KOPT-K1 (cell line): ENCODE measurements around the gene NRCAM.
"Not testable (repeated sequence)": the region's sequence is repeated elsewhere in the genome, so short reads cannot be mapped to it uniquely, and the experiment has no call there.

Experiments
- H3K27ac ChIP-seq: fragments of 200-600 bp; sonication (generic); 2 replicates; pipeline ENCODE4 v1.5.1; 2016; ENCODE audit warnings: antibody characterized with exemption, mild to moderate bottlenecking, low read depth, low read length; ENCODE audit not compliant: poor library complexity, severe bottlenecking
- H3K36me3 ChIP-seq: fragments of 200-600 bp; sonication (generic); 2 replicates; pipeline ENCODE4 v1.5.1; 2017; ENCODE audit warnings: antibody characterized with exemption, mild to moderate bottlenecking, low read length, moderate library complexity; ENCODE audit not compliant: insufficient read depth
- H3K9me3 ChIP-seq: fragments of 200-600 bp; sonication (generic); 2 replicates; pipeline ENCODE4 v1.5.1; 2017; ENCODE audit warnings: antibody characterized with exemption, low read length, mild to moderate bottlenecking; ENCODE audit not compliant: insufficient read depth, poor library complexity, severe bottlenecking

The NRCAM gene

GRCh38 chr7:108268200-108268820 is 187.9 kb downstream of the NRCAM start:
- Histone ChIP-seq H3K9me3 (no peaks in the 10 kb centered on the region), H3K36me3 (no peaks in the 10 kb centered on the region), H3K27ac (no peak overlapping the region)

- no peaks in the 10 kb centered on the region for H3K9me3 ChIP-seq
Measured at GRCh38 chr7:108267615-108268014, 188.6 kb downstream of the NRCAM start.

GRCh38 chr7:108266491-108266890 is 189.7 kb downstream of the NRCAM start:
- no peak overlapping the region for H3K27ac ChIP-seq
- no peaks in the 10 kb centered on the region for H3K36me3 ChIP-seq
- no peaks in the 10 kb centered on the region for H3K9me3 ChIP-seq

More at GRCh38 chr7:108267615-108268014, 188.6 kb downstream of the NRCAM start:
- Histone ChIP-seq H3K36me3 (no peaks in the 10 kb centered on the region), H3K27ac (no peak overlapping the region)

GRCh38 chr7:108266035-108266434 is 190.2 kb downstream of the NRCAM start:
- H3K27ac ChIP-seq, result no peak overlapping the region
- no peaks in the 10 kb centered on the region for H3K36me3 ChIP-seq
- no peaks in the 10 kb centered on the region for H3K9me3 ChIP-seq

- no peaks in the 10 kb centered on the region for H3K36me3 ChIP-seq
- no peak overlapping the region for H3K27ac ChIP-seq
- H3K9me3 ChIP-seq, result no peaks in the 10 kb centered on the region
Measured at GRCh38 chr7:108265007-108265406, 191.2 kb downstream of the NRCAM start.

- Histone ChIP-seq H3K27ac (no peak overlapping the region), H3K9me3 (no peaks in the 10 kb centered on the region), H3K36me3 (no peaks in the 10 kb centered on the region)
Measured at GRCh38 chr7:108263425-108263824, 192.8 kb downstream of the NRCAM start.

GRCh38 chr7:108261560-108262255 is 194.5 kb downstream of the NRCAM start:
- Histone ChIP-seq H3K9me3 (no peaks in the 10 kb centered on the region), H3K27ac (no peak overlapping the region), H3K36me3 (no peaks in the 10 kb centered on the region)

GRCh38 chr7:108259447-108259846 is 196.8 kb downstream of the NRCAM start:
- not testable (repeated sequence) for H3K27ac ChIP-seq, H3K9me3 ChIP-seq, H3K36me3 ChIP-seq

- no peak overlapping the region for H3K27ac ChIP-seq
- H3K36me3 ChIP-seq, result no peaks in the 10 kb centered on the region
- no peaks in the 10 kb centered on the region for H3K9me3 ChIP-seq
Measured at GRCh38 chr7:108257954-108258353, 198.3 kb downstream of the NRCAM start.

GRCh38 chr7:108254259-108254658 is 202.0 kb downstream of the NRCAM start:
- no peak overlapping the region for H3K27ac ChIP-seq

GRCh38 chr7:108253275-108254044 is 202.8 kb downstream of the NRCAM start:
- Histone ChIP-seq H3K36me3 (no peaks in the 10 kb centered on the region), H3K27ac (no peak overlapping the region), H3K9me3 (no peaks in the 10 kb centered on the region)

More at GRCh38 chr7:108254259-108254658, 202.0 kb downstream of the NRCAM start:
- no peaks in the 10 kb centered on the region for H3K36me3 ChIP-seq
- no peaks in the 10 kb centered on the region for H3K9me3 ChIP-seq

GRCh38 chr7:108252177-108252576 is 204.1 kb downstream of the NRCAM start:
- Histone ChIP-seq H3K27ac (no peak overlapping the region), H3K36me3 (no peaks in the 10 kb centered on the region), H3K9me3 (no peaks in the 10 kb centered on the region)

- Histone ChIP-seq H3K36me3 (no peaks in the 10 kb centered on the region), H3K27ac (no peak overlapping the region), H3K9me3 (no peaks in the 10 kb centered on the region)
Measured at GRCh38 chr7:108251700-108252099, 204.5 kb downstream of the NRCAM start.

- H3K27ac ChIP-seq, result no peak overlapping the region
- H3K36me3 ChIP-seq, result no peaks in the 10 kb centered on the region
- H3K9me3 ChIP-seq, result no peaks in the 10 kb centered on the region
Measured at GRCh38 chr7:108249453-108249852, 206.8 kb downstream of the NRCAM start.

GRCh38 chr7:108248821-108249220 is 207.4 kb downstream of the NRCAM start:
- Histone ChIP-seq H3K36me3 (no peaks in the 10 kb centered on the region), H3K9me3 (no peaks in the 10 kb centered on the region), H3K27ac (no peak overlapping the region)
